ENCODE measurements around the gene VPS13D. TPM values are rescaled to one million over a fixed set of nuclear protein-coding genes. Genes with fewer than 3 reads are reported as not detected.

VPS13D gene
- total and polyA plus RNA-seq, 2 experiments from 2014 or later: 10.7 to 34.9 TPM

DNA sequence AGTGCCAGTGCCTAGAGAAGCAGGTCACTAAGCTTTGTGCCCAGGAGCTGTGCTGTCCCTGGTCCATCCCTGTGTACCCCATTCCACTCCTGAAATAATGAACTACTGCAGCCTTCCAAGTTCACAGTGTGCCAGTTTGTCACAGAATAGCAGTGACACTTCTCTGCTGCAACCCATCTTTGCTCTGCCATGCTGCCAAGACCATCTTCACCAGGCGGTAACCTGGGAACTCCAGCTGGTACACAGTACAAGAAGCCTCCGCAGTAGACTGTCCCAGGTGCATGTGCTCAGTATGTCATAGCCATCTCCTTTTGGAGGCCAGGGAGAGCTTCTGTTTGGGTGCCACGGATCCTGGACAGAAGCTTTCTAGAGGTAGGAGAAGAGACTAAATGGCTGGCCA is 250.2 kb downstream of the VPS13D start:
- Histone ChIP-seq H3K9me2 (ENCODE audit: insufficient read depth) (no peaks in the 10 kb centered on the region), H3K27ac (ENCODE audit: low read depth) (no peak overlapping the region), H3K4me1 (ENCODE audit: insufficient read depth) (peaks cover 9% of the 10 kb centered on the region), H3K4me2 (no peak overlapping the region), H3K27me3 (ENCODE audit: insufficient read depth) (no peaks in the 10 kb centered on the region), H4K20me1 (replicated peaks; ENCODE audit: insufficient read depth) (no peaks in the 10 kb centered on the region), H2AFZ (no peak overlapping the region), H3K4me3 (no peak overlapping the region), H3K79me2 (replicated peaks; ENCODE audit: insufficient read depth) (no peaks in the 10 kb centered on the region), H3F3A (replicated peaks; ENCODE audit: low read depth) (no peaks in the 10 kb centered on the region), H3K36me3 (ENCODE audit: insufficient read depth) (no peaks in the 10 kb centered on the region)
- no peak for ATAC-seq
- Mint-ChIP-seq H3K4me1 (peaks cover 12% of the 10 kb centered on the region), H3K4me3 (no peak overlapping the region), H3K36me3 (ENCODE audit: low read depth) (peaks cover 3% of the 10 kb centered on the region; the same call in 1 of the 3 replicates), H3K27me3 (ENCODE audit: insufficient read depth, low read depth, poor library complexity) (no peaks in the 10 kb centered on the region), H3K9me3 (no peaks in the 10 kb centered on the region), H3K27ac (no peak overlapping the region)
- TF ChIP-seq POLR2AphosphoS5 (IDR thresholded peaks at IDR 0.05; ENCODE audit: low read depth) (no peak), NANOG (IDR thresholded peaks at IDR 0.05; ENCODE audit: borderline replicate concordance) (no peak), ZNF331 (CRISPR knock-in tag; IDR thresholded peaks at IDR 0.05; ENCODE audit: low read depth) (no peak), ZNF114 (CRISPR knock-in tag; IDR thresholded peaks at IDR 0.05) (no peak), ETS1 (IDR thresholded peaks at IDR 0.05) (no peak), EZH2phosphoT487 (IDR thresholded peaks at IDR 0.05; ENCODE audit: unreplicated experiment) (no peak), JUNB (IDR thresholded peaks at IDR 0.05; ENCODE audit: unreplicated experiment) (no peak), STAT1 (IDR thresholded peaks at IDR 0.05; ENCODE audit: unreplicated experiment) (no peak), EZH2 (IDR thresholded peaks at IDR 0.05; ENCODE audit: low read depth, unreplicated experiment) (no peak), ZNF462 (CRISPR knock-in tag; IDR thresholded peaks at IDR 0.05) (no peak), REST (IDR thresholded peaks at IDR 0.05; ENCODE audit: unreplicated experiment) (no peak), CREB1 (CRISPR knock-in tag; IDR thresholded peaks at IDR 0.05; ENCODE audit: low read depth) (no peak)
- TF ChIP-seq, protein P1, sequence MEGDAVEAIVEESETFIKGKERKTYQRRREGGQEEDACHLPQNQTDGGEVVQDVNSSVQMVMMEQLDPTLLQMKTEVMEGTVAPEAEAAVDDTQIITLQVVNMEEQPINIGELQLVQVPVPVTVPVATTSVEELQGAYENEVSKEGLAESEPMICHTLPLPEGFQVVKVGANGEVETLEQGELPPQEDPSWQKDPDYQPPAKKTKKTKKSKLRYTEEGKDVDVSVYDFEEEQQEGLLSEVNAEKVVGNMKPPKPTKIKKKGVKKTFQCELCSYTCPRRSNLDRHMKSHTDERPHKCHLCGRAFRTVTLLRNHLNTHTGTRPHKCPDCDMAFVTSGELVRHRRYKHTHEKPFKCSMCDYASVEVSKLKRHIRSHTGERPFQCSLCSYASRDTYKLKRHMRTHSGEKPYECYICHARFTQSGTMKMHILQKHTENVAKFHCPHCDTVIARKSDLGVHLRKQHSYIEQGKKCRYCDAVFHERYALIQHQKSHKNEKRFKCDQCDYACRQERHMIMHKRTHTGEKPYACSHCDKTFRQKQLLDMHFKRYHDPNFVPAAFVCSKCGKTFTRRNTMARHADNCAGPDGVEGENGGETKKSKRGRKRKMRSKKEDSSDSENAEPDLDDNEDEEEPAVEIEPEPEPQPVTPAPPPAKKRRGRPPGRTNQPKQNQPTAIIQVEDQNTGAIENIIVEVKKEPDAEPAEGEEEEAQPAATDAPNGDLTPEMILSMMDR (conservative IDR thresholded peaks at IDR 0.05; ENCODE audit: low read depth in 2 of 2): no peak
- no peak for DNase-seq (ENCODE audit: low spot score)

Measured in GM23338 (cell line).